HG02981 (cell line): ENCODE data around the gene PCDH1.

Experiments
- ATAC-seq: cut with Tn5 transposase; IDR thresholded peaks from one replicate; pipeline ENCODE4 v1.9.1; 2021; ENCODE audit warnings: mild to moderate bottlenecking, moderate library complexity; ENCODE audit not compliant: unreplicated experiment

Gene PCDH1

DNA sequence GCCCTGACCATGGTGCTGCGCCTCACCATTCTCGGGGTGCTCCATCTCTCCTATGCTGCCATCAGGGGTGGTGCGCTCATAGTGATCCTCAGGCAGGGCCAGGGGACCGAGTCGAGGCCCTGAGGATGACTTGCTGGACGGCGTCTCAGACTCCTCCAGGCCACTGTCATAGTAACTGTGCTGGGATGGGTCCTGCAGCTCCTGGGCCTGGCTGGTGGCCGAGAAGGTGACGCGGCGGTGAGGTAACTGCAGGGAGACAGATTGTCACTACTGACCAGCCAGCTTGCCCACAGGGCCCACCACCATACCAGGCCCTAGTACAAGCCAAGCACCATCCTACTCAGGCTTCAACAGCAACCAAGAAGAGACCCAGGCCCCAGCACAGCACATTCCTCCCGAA lies 21.0 kb downstream of the PCDH1 start:
- ATAC-seq, result no peak

DNA sequence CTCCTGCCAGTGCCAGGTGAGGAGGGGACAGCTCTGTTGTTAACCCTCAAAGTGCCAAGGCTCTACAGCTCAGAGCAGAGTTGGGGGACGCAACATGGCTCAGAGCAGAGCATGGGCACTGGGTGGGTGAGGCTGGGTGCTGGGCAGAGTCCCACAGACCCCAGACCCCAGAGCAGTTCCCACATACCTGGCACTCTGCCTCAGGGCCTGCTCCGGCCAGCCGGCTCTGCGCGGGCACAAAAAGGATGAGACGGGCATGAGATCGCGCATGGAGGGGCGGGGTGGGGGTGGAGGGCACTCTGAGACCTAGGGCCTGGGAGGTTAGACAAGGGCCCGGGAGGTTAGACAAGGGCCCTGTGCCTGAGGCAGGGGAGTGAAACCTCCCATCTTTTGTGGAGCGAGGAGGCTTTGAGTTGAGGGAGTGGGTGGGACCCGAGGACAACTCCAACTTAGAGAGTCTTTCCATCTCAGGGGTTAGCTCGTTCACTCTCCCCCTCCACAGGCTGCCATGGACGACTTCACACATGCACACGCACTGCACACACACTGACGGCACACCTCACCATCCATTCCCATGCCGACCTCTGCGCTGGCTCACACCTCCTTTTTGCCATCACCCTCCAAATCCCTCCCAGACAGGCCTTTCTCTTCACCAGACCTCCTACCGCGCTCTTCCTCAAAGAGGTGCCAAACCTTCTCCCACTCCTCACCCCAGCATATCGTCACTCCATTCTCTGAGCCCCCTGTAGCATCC lies 22.0 kb downstream of the PCDH1 start:
- ATAC-seq, result no peak

DNA sequence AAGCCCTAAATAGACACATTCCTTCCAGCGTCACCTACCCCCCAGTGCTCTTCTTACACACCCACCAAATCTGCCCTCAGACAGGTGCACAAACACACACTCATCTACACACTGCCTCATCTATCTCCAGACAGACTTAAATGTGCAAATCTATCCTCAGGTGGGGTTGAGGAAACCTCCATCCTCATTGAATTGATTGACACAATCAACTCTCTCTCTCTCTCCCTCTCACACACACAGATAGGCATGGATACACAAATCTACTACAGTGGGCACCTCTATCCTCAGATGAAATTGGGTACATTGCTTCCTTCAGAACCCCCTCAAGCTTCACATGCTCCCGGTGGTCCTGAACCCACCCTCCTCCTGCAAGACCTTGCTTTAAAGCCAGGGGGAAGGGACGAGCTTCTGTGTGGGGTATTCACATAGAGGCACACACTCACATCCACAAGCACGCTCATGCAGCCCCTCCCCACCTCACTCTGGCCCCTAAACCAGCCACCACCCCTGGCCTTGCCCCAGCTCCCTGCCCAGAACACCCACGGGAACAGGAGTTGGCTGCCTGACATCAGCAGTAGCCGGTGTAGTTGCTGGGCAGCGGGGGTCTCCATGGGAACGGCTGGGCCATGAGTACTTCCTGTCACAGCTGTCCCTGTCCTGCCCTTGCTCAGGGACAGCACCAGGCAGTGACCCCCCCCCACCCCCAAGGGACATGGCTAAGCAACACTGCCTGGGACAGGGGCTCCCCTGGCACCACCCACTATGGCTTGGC lies 22.8 kb downstream of the PCDH1 start:
- ATAC-seq, result no peak

DNA sequence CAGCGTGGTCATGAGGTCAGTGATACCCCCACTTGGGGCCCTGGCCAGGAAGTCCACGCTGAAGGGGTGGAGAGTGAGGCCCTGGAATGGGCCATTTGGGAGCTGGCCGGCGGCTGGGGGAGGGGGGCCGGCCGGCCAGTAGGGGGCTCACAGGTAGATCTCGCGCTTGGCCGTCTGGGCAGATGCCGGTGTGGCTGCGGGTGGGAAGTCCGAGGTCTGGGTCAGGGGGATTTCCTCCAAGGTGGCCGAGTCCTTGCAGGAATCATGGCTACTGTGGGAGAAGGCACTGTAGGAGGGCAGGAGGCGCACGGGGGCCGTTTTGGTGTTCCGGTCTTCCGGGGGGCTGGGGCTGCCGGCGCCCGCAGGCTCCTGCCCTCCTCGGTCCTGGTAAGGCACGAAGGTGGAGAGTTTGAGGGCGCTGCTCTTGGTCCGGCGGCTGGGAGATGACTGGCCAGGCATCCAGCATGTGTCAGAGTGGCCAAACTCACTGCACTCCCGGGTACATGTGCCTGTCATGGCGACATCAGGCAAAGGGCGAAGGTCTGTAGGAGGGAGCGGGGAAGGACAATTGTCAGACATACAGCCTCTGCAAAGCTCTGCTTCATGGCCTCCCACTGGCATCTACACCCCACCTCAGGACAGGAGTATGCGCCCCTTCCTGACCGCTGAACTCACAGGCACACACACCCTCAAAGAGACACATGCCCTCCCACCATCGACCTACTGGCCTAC lies 24.1 kb downstream of the PCDH1 start:
- no peak for ATAC-seq

DNA sequence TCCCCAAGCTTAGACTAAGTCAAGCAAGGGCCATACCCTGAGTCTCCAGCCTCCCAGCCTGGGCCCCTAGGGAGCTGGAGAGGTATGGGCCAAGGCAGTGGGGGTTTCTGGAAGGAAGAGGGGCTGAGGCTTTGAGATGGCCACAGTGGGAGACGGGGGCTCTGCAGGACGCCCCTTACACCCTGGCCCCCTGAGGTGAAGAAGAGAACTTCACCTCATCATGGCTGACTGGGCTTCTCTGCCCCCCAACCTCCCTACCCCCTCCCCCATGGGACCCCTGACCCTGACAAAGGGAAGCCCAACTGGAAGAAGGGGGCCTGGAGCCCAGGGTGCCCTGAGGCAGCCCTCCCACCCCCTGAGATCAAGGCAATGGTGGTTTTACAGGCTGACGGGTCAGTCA lies 25.8 kb downstream of the PCDH1 start:
- no peak for ATAC-seq

DNA sequence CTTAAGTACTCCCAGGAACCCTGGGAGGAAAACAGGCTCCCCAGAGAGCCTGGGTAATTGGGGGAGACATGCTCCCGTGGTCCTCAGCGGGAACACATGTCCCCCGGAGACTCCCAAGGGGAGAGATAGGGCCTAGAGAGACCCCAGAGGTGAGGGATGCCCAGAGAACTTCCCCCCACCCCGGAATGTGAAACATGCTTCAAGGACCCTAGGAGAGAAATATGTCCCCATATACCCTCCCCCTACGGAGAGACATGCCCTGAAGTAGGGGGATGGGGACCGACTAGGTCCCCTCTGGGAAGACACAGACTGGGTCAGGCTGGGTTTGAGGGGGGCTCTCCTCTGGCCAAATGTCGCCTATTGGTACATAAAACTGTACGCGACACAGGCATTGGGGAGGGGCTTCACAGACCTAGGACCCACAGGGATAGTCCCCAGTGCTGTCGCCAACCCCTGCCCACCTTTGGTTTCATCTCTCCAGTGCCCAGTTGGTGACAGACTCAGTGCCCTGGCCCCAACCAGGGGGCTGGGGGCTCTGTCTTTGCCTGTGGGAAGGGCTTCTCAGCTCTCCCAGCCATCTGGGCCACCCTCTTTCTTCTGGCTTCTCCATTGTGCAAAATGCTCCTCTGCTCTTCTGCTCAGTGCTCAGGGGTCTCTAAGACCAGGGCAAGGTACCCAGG lies 26.9 kb downstream of the PCDH1 start:
- no peak for ATAC-seq

DNA sequence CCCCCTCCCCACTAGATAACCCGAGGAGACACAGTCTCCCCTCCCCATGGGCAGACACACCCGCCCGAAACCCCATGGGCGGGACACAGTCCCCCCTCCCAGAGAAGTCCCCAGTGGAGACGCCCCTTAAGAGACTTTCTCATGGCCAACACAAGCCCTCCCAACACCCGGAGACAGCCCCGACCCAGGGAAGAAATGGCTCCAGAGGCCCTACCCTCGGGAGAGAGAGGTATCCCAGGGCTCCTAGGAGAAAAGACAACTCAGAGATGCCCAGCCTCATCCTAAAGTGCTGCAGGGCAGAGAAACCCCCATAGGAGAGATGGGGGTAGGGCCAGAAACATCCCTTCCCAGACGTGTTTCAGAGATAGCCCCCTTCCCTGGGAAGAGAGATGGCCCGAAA lies 27.4 kb downstream of the PCDH1 start:
- no peak for ATAC-seq

DNA sequence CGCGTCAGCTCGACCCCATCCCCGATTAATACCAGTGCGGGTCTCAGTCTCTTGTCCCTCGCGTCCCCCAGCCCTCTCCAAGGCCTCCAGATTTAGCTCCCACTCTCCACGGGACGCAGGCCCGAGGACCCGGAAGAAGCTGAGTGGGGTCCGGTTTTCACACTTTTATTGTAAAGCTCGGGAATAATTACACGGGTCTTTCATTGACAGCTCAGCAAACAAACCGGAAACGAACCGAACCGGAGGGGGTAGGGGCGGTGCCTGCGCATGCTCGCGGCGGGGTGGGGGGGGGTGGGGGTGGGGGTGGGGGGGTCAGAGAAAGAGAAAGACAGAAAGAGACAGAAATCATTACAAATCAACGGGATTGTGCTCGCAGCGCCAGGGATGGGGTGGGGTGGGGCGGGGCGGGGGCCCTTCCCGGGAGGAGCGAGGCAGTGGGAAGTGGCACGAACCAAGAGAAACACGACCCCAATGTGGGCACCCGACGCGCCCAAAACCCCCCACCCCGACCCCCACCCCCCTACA lies 27.9 kb downstream of the PCDH1 start:
- peak; percentile 16 for ATAC-seq

DNA sequence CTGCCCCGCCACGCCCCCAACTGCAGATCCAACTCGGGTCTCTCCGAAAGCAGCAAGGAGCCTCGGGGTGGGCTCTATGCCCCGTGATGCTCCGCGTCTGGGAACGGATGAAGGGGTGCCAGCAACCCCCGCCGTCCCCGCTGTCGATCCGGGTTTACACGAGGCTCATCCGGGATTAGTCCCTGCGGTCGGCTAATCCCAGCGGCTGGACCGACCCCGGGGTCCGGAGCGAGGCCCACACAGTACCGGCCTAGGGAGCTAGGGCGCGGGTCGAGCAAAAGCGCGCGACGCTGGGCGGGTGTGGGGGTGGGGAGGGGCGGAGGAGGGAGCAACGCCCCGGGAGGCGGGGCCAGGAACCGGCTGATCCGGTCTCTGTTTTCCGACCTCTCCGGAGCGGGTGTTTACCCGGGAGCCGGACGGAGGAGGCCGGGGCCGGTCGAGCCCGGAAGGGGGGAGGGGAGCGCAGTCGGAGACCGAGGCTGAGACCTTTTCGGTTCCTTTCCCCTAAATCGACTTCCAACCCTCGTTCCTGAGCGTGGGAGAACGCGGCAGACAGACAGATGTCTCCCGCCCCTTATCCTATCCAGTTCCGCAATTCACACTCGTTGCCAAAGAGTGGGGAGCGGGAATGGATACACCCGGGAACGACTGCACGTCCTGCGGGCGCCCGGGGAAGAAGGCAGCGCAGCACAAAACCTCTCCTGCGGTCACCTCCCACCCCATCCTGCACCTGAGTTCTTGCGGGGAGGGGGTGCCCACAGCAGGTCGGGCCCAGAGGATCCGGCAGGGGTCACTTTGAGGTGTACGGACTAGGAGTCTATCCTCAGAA lies 28.6 kb downstream of the PCDH1 start:
- peak; percentile 62 for ATAC-seq

DNA sequence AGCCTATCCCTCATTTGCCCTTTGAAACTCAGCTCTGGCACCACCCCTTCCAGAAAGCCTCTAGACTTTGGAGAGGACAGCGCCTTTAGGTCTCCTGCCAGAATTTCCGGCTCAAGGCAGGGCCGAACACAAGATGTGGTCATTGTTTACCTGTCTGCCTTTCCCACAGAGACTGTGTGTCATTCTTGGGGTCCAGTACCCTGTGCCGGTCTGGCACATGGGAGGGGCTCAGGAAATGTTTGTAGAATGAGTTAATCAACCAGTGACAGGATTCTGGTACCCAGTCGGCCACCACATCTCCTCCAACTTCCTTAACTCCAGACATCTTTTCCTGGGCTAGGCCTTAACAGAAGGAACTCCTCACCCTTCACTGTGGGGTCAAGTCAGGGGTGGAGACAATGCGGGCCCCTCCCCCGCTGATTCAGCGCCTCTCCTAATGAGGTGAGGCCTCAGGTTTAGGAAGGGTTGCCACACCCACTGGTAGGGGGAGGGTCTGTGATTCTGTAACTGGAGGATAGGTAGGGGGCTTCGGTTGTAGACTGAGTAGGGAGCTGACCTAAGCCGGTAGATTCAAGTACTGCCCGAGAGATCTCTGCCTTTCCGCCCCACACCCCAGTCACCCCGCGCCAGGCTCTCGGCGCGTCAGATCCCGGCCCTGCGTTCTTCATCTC lies 29.3 kb downstream of the PCDH1 start:
- ATAC-seq, result peak; percentile 14

DNA sequence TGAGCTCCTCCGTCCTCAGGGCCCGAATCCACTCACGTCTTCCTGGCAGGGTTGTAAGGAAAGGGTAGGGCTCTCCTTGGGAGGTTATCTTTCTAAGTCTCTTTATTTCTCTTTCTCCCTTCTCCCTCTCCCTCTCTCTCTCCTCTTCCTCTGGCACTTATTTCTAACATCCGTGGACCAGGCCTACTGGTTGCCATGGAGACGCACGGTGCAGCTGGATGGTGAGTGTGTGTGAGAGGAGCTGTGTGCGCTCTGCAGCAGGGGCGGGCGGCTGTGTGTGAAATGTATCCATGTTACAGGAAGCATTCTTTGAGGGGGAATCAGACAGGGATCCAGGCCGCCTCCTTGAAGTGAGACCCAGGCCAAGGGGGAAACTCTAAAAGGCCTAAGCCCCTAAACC lies 32.2 kb downstream of the PCDH1 start:
- ATAC-seq, result no peak

DNA sequence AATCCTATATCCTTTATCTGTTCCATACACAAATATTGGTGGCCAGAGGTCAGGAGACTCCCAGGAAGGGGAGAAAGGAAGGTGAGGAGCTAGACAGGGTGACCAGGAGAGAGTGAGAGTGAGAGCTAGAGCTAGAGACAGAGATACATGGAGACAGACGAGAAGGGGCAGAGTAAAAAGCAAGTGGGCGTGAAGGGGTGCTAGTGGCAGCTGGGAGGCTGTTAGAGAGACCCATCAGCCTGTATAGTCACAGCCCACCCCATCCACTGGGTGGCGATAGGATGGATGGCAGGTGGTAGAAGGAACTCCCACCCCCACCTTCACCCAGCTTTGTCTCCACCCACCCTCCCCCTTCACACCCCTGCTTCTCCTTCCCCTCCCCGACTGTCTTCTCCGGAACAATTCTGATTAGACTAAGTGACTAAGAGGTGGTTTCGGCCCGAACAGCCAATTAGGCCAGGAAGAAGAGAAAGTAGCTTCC lies 32.8 kb downstream of the PCDH1 start:
- no peak for ATAC-seq

DNA sequence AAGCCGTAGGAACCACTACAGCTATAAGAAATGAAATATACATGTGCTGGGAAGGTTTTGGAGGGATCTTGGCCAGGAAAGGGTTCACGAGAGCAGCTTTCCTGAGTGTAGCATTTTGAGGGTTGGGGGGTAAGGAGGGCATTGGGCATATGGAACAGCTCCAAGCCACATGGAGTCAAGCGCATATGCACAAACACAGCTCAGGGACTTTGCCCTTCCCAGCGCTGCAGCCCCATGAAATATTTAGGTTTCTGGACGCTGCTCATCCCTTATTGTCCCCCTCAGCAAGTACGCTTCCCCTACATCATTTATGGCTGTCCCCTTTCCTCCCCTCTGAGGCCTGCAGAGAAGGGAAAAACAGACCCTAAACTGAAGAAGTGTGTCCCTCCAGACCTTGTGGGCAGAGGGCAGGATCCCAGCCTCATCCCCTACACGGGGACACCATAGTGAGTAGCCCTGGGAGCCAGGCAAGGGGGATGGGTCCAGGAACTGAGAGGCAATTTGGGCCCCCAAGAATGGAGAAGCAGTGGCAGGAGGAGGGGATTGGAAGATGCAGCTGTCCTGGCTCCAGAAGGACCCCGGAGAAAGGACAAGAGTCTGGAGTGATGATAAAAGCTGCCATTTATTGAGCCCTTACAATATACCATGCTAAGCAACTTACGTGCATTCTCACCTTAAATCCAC lies 33.7 kb downstream of the PCDH1 start:
- ATAC-seq, result no peak

DNA sequence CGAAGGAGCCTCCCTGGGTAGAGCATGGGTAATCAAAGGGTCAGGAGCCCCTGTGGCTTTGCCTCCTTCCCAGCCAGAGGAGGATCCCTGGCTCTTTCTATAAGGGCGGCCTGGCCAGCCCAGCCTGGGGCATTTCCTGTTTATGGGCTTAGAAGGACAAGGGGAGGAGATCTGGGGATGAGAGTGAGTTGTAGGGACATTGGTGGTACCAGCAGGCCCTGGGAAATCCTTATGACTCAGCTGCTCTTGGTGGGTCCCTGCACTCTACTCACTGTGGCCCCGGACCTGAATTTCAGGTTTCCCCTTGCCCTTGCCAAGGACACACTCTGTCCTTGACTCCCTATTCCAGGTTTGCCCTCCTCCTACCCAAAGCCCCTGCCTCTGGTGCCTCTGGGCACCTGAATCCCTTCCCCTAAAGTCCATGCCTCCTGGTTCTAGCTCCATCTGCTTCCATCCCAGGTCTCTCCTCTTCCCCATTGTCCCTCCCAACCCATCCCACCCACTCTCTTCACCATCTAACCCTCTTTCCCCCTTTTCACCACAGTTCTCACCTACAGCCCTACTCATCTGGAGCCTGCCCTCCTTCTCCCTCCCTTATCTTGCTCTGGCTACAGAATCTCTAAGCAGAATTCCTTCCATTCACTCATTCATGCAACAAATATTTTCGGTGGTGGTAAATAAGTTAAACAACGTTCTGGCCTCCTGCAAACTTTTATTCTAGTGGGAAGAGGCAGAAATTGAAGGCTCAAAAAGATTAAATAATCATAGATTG lies 34.9 kb downstream of the PCDH1 start:
- no peak for ATAC-seq

DNA sequence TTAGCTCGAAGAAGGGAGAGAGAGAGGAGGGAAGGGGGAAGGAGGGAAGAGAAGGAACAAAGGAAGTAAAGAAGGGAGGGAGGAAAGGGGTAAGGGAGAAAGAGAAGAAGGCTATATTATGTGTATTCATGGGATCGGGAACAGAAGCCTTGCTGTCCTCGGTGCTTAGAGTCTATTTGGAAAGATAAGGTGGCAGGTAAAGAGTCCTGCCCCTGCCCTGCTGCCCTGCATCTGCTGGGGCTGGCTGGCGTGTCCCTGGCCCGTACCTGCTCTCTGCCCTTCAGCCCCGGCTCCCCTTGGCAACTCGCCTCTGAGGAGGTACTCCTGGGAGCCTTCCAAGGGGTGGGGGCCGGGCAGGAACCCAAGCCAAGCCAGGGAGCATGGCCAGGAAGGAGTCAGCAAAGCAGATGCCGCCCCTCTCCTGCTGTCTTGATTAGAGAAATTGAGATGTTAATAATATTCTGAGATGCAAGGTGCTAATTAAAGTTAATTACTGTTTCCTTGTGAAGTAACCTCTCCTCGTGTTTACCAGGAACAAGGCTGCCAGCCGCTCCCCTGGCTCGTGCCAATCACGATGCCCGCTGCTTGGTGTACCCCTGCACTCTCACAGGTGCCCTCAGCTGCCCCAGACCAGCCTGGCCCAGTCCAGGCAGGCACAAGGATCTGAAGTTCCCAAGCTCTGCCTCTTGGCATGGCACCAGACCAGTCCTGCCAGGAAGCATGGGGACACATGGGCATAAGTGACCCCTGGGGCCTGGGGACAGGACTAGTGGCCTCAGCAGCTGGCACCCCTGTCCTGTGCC lies 36.6 kb downstream of the PCDH1 start:
- no peak for ATAC-seq

DNA sequence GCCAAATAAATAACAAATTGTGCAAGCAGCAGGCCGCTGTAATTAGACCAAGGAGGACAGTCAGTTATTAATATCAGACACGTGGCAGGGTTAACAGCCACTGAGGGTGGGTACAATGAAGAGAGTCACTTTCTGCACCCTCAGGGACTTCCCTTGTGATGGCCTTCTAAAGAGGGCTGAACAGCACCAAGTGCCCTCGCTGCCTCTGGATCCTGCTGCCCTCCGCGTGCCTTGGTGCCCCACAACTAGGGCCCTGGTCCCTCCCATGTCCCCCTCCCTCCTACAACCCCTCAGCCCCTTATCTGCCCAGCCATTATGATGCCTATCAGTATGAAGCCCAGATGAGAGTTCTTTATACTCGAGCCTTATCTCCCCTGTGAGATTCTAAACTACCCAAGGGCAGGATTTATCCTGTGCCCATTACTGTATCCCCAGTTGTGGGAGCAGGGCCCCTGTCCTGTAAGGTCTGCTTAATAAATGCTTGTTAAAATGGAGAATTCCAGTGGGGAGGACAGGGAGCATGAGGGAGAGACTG lies 37.3 kb downstream of the PCDH1 start:
- ATAC-seq, result no peak

DNA sequence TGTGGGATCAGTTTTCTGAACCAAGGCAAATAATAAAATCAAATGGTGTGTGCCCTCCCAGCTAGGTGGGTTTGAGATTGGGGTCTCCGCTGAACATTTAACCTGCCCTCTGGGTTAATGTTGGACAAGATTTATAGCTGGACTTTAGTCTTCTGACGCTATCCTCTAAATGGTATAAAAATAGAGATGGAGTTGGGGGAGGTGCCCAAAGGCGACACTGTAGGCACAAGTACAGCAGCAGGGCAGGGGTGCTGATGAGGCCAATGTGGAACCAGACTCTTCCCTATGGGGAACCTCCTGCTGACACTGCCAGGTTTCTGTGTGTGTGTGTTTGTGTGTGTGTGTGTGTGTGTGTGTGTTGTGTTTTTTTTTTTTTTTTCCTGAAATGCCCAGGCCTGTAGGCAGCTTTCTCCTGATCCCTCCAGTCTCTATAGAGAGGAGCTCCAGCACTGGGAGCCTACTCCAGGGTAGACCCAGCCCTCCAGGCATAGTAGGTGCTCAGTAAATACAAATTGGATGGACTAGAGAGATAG lies 37.9 kb downstream of the PCDH1 start:
- ATAC-seq, result no peak
